Gastroesophageal sphincter (tissue), 3 donors: ENCODE data around the gene ITPK1.
"Not testable (repeated sequence)": the region's sequence is repeated elsewhere in the genome, so short reads cannot be mapped to it uniquely, and the experiment has no call there.

Experiments
- CTCF ChIP-seq, 4 experiments: fragments of 200-600 bp in 2 of 4; fragments of 450-650 bp in 2 of 4; sonication (generic) in 1 of 4; IDR thresholded peaks; one replicate each; pipeline ENCODE4 v1.5.1; 2017 to 2019; ENCODE audit warnings: antibody characterized with exemption in 4 of 4, mild to moderate bottlenecking in 2 of 4, moderate library complexity in 2 of 4
- EP300 ChIP-seq: sonication (generic); formaldehyde crosslinking; IDR thresholded peaks from one replicate; pipeline ENCODE4 v1.6.1; 2017; ENCODE audit warnings: antibody characterized with exemption, mild to moderate bottlenecking
- POLR2A ChIP-seq, 2 donors: fragments of 450-650 bp; IDR thresholded peaks; one replicate each; pipeline ENCODE4 v1.6.1; 2017; ENCODE audit warnings: antibody characterized with exemption in 2 of 2, mild to moderate bottlenecking in 2 of 2, moderate library complexity in 1 of 2
- POLR2AphosphoS5 ChIP-seq: sonication (generic); formaldehyde crosslinking; IDR thresholded peaks from one replicate; pipeline ENCODE4 v1.6.1; 2017; ENCODE audit warnings: antibody characterized with exemption

GRCh38 chr14:93158349-93158748 lies 42.6 kb upstream of the ITPK1 start:
- TF ChIP-seq CTCF (IDR thresholded peaks at IDR 0.05); EP300; POLR2A (IDR thresholded peaks at IDR 0.05); POLR2AphosphoS5: not testable (repeated sequence)
